ENCODE results near the gene ZNF497.
"Not testable (repeated sequence)": the region's sequence is repeated elsewhere in the genome, so short reads cannot be mapped to it uniquely, and the experiment has no call there.

ZNF497 gene

DNA sequence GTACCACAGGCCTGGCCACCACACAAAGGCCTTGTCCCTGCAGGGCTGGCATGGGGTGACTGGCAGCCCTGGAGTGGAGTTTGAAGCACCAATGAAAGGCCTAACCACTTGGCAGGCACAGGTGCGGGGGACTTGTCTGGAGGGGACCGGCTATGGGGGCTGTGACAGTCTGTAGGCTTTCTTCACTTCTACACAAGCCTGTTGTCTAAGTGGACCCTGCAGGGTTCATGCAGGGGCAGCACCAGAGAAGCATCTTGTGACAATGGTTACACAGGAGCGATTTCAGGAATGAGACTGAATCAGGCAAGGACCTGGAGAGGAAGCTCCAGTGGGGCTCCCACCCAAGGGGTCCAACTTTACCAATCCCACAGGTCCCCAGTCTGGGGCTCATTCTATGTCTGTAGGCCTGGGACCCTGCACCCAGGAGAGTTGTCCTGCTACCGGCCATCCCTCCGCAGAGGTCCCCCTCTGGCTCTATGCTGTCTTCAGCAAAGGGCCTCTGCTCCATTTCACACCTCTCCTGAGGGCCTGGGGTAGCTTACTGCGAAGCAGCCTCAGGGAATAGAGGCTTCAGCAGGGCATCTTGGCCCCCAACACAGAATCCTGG is 20.5 kb upstream of the ZNF497 start:
- DNase-seq (ENCODE audit: low read depth): no peak
- H3K4me3 ChIP-seq (replicated peaks; ENCODE audit: low read depth, low read length): no peak overlapping the region
- TF ChIP-seq, protein P1, sequence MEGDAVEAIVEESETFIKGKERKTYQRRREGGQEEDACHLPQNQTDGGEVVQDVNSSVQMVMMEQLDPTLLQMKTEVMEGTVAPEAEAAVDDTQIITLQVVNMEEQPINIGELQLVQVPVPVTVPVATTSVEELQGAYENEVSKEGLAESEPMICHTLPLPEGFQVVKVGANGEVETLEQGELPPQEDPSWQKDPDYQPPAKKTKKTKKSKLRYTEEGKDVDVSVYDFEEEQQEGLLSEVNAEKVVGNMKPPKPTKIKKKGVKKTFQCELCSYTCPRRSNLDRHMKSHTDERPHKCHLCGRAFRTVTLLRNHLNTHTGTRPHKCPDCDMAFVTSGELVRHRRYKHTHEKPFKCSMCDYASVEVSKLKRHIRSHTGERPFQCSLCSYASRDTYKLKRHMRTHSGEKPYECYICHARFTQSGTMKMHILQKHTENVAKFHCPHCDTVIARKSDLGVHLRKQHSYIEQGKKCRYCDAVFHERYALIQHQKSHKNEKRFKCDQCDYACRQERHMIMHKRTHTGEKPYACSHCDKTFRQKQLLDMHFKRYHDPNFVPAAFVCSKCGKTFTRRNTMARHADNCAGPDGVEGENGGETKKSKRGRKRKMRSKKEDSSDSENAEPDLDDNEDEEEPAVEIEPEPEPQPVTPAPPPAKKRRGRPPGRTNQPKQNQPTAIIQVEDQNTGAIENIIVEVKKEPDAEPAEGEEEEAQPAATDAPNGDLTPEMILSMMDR (IDR thresholded peaks at IDR 0.05; ENCODE audit: low read length, missing control alignments): no peak

DNA sequence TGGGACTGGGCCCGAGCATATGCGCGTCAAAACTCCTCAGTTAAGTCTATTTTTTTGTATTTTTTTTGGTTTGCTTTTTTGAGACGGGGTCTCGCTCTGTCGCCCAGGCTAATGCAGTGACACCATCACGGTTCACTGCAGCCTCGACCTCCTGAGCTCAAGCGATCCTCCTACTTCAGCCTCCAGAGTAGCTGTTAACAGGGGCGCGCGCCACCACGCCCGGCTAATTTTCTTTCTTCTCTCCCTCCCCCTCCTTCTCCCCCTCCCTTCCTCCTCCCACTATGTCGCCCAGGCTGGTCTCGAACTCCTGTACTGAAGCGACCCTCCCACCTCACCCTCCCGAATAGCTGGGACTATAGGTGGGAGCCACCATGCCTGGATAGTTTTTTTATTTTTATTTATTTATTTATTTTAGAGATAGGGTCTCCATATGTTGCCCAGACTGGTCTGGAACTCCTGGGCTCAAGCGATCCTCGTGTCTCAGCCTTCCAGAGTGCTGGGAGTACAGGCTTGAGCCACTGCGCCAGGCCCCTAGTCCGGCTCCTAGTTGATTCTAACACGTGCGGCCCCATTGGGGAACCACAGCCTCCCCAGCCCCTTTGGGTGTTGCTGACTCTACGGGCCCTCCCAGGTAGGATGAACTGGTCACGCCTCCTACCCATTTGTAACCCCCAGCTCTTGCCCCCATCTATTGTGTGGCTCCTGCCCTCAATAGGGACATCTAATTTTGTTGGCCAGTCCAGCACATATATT is 19.1 kb upstream of the ZNF497 start:
- peak overlapping the region; percentile 86 for H3K4me3 ChIP-seq (replicated peaks; ENCODE audit: low read depth, low read length)
- no peak for DNase-seq (ENCODE audit: low read depth)
- TF ChIP-seq, protein P1 (IDR thresholded peaks at IDR 0.05; ENCODE audit: low read length, missing control alignments): no peak

DNA sequence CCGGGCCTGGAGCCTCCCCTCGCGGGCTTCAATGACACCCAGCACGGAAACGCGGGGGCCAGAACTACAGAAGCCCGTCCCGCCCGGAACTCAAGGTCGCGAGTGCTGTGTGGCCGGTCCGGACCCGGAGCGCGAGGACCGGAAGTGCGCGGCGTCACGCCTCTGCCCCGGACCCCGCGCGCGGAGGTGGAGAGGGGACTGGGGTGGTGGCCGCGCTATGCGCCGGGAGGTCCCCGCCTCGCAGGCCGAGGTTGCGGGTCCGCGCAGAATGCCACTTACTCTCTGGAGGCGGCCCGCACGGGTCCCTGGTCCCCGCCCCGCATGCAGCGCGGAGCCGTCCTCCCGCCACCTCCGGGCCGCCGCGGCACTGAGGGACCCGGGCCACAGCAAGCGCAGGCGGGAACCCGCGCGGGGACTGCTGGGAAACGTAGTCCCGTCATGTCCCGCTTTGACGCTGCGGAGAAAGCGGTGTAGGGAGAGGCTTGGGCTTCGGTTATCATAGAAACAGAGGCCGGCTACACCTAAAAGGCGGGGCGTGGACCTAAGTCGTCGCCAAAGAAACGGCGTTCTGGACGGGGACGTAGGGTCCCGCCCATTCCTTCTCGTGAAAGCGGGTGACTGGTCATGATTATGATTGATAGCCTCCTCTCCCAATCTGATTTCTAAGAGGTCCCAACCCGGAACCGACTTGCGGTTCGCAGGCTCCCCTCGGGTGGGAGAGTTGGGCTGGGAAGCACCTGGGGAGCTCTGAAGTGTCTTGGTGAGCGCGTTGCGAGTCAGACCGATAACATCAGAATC is 18.3 kb upstream of the ZNF497 start, which contains the start of gene ZNF837:
Gene ZNF837, minus strand, starts transcription at position 369 of the 798 bp plus-strand sequence. CDS start 11,698 bp downstream, outside the sequence.
- H3K4me3 ChIP-seq (replicated peaks; ENCODE audit: low read depth, low read length): peak within 1 kb of the TSS; percentile 86
- TF ChIP-seq, protein P1 (IDR thresholded peaks at IDR 0.05; ENCODE audit: low read length, missing control alignments): no peak

DNA sequence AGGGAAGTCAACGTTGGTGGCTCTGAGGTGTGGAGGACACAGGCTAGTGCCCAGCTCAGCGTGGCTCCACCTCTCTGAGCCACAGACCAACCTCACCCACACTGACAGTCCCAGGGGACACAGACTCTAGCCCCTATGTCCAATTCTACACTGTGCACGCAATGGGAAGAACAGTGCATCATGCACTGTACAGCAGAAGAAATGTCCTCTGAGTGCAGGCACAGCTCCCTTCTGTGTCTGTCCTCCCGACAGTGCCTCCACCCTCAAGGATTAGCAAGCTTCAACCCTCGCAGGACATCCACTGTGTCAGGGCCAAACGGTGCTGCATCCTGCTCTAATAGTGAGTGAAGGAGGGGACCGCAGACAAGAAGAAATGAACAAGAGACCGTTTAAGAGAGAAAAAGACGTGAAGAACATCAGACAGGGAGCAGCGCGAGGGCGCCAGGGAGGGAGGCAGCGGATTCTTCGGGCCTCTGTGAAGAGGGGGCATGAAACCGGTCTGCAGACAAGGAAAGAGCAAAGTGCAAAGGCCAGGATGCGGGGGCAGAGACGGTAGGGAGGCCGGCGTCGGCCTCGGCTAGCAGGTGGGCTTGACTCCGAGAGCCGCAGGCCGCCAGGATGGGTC is 17.6 kb upstream of the ZNF497 start:
- peak overlapping the region; percentile 86 for H3K4me3 ChIP-seq (replicated peaks; ENCODE audit: low read depth, low read length)
- TF ChIP-seq, protein P1 (IDR thresholded peaks at IDR 0.05; ENCODE audit: low read length, missing control alignments): no peak
- DNase-seq (ENCODE audit: low read depth): no peak

More for the DNA sequence above, 18.3 kb upstream of the ZNF497 start, which contains the start of gene ZNF837:
- DNase-seq (ENCODE audit: low read depth): peak; percentile 100

DNA sequence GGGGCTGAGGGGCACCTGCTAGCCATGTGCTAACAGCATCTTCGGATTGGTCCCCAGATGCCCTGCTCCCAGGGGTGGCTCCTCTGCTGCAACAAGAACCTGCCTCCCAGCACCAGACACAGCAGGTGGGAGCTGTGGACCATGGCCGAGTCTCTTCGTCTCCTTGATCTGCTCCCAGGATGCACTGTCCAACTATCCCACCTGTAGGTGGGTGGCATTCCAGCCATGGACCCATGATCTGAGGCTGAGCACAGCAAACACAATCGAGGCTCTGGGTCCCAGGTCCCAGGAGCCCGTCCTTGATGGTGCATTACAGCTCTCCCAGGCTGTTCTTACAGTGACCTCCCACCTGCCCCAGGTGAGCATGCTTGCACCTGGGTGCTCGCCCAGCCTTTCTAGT is 16.7 kb upstream of the ZNF497 start:
- H3K4me3 ChIP-seq (replicated peaks; ENCODE audit: low read depth, low read length): no peak overlapping the region

DNA sequence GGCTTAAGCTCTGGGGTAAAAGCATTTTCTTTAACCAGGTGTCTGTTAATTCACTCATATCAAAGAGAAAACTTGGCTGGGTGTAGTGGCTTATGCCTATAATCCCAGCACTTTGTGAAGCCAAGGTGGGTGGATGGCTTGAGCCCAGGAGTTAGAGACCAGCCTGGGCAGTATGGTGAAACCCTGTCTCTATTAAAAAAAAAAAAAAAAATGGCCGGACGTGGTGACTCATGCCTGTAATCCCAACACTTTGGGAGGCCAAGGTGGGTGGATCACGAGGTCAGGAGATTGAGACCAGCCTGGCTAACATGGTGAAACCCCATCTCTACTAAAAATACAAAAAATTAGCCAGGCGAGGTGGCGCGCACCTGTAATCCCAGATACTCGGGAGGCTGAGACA is 14.2 kb upstream of the ZNF497 start:
- peak; percentile 45 for DNase-seq (ENCODE audit: low read depth)
- H3K4me3 ChIP-seq (replicated peaks; ENCODE audit: low read depth, low read length): not testable (repeated sequence)

More for the DNA sequence above, 16.7 kb upstream of the ZNF497 start:
- TF ChIP-seq, protein P1 (IDR thresholded peaks at IDR 0.05; ENCODE audit: low read length, missing control alignments): no peak
- no peak for DNase-seq (ENCODE audit: low read depth)

All from fibroblast of pulmonary artery (primary cell).